HG03558 (cell line): ENCODE measurements around the gene TRPV3.
"Not testable (repeated sequence)": the region's sequence is repeated elsewhere in the genome, so short reads cannot be mapped to it uniquely, and the experiment has no call there.

Source experiments
- ATAC-seq: cut with Tn5 transposase; IDR thresholded peaks from one replicate; pipeline ENCODE4 v1.9.1; 2021; ENCODE audit warnings: moderate number of reproducible peaks; ENCODE audit not compliant: unreplicated experiment; ENCODE audit errors: extremely low read depth

TRPV3 gene

GRCh38 chr17:3557768-3558583 is at the start of gene TRPV3:
TRPV3 (minus strand) TSS chr17:3557812; CDS start chr17:3554850, 2,962 bp downstream.
- no peak for ATAC-seq

GRCh38 chr17:3603870-3604259 is 46.3 kb upstream of the TRPV3 start:
- no peak for ATAC-seq

- no peak for ATAC-seq
These were observed 45.7 kb upstream of the TRPV3 start for GRCh38 chr17:3603119-3603869.

- ATAC-seq, result no peak
These were observed 44.9 kb upstream of the TRPV3 start for GRCh38 chr17:3602499-3602898.

- ATAC-seq, result no peak
These were observed 43.1 kb upstream of the TRPV3 start for GRCh38 chr17:3600529-3601205.

GRCh38 chr17:3598078-3598477 is 40.5 kb upstream of the TRPV3 start:
- no peak for ATAC-seq

GRCh38 chr17:3596804-3597464 is 39.3 kb upstream of the TRPV3 start:
- no peak for ATAC-seq

GRCh38 chr17:3594976-3595375 is 37.4 kb upstream of the TRPV3 start:
- ATAC-seq, result no peak

GRCh38 chr17:3594051-3594800 is 36.6 kb upstream of the TRPV3 start:
- no peak for ATAC-seq

- no peak for ATAC-seq
These were observed 35.8 kb upstream of the TRPV3 start for GRCh38 chr17:3593384-3593783.

- ATAC-seq, result no peak
These were observed 34.7 kb upstream of the TRPV3 start for GRCh38 chr17:3592216-3592860.

GRCh38 chr17:3590768-3591167 is 33.2 kb upstream of the TRPV3 start:
- no peak for ATAC-seq

- no peak for ATAC-seq
These were observed 32.6 kb upstream of the TRPV3 start for GRCh38 chr17:3590231-3590630.

- ATAC-seq, result no peak
These were observed 32.2 kb upstream of the TRPV3 start for GRCh38 chr17:3589784-3590183.

- ATAC-seq, result no peak
These were observed 28.2 kb upstream of the TRPV3 start for GRCh38 chr17:3585826-3586225.

- no peak for ATAC-seq
These were observed 25.8 kb upstream of the TRPV3 start for GRCh38 chr17:3583456-3583855.

GRCh38 chr17:3582915-3583314 is 25.3 kb upstream of the TRPV3 start:
- no peak for ATAC-seq

GRCh38 chr17:3578667-3579066 is 21.1 kb upstream of the TRPV3 start:
- ATAC-seq, result not testable (repeated sequence)

- ATAC-seq, result no peak
These were observed 19.4 kb upstream of the TRPV3 start for GRCh38 chr17:3576970-3577369.
